ENCODE measurements around the gene RABGAP1L.
A peak's percentile ranks its signal among the peaks of the same experiment; 100 is the strongest.

RABGAP1L gene

DNA sequence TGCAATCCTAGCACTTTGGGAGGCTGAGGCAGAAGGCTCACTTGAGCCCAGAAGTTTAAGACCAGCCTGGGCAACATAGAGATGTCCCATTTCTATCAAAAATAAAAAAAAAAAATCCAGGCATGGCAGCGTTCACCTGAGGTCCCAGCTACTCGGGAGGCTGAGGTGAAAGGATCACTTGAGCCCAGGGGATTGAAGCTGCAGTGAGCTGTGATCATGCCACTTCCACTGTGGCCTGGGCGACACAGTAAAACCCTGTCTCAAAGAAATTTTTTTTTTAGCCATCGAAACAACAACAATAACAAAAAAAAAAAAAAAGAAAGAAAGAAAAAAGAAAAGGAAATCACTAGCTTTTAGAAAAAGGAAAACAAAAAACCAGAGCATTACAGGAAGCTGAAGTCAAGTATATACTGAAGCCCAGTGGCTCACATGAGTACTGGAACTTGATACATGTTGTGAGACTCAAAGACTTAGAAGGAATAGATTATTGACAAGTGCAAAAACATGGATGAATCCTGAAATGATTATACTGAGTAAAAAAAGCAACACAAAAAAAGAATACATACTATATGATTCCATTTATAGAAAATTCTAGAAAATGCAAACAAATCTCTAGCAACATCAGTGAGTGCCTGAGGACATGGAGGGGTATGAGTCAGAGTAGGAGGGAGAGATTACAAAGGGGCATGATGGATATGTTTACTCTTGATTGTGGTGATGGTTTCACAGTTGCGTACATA lies 6.1 kb upstream of the RABGAP1L start:
- Histone ChIP-seq H3K9me3 (ENCODE audit: control extremely low read depth in 1 of 5, control insufficient read depth in 4 of 5, insufficient read depth in 2 of 5, low read depth in 1 of 5, low read length in 4 of 5) (peaks cover 0 to 3% (median 0%) of the 10 kb centered on the region in 5 experiments), H3K27me3 (replicated peaks in 2 of 5; ENCODE audit: control insufficient read depth in 4 of 5, insufficient read depth in 5 of 5, low read length in 4 of 5) (no peaks in the 10 kb centered on the region), H3K4me3 (ENCODE audit: control insufficient read depth in 1 of 7, extremely low read depth in 1 of 7, insufficient read depth in 4 of 7, low read depth in 2 of 7, low read length in 6 of 7) (no peak overlapping the region), H3K36me3 (ENCODE audit: control insufficient read depth in 4 of 4, insufficient read depth in 4 of 4, low read length in 3 of 4) (no peaks in the 10 kb centered on the region), H3K27ac (ENCODE audit: insufficient read depth in 1 of 2, low read depth in 1 of 2, low read length in 2 of 2, poor library complexity in 1 of 2, severe bottlenecking in 2 of 2) (no peak overlapping the region), H3K4me1 (ENCODE audit: control extremely low read depth in 1 of 4, control insufficient read depth in 4 of 4, insufficient read depth in 4 of 4, low read length in 3 of 4) (peaks cover 0 to 6% (median 2%) of the 10 kb centered on the region in 4 experiments)
- ChIA-PET POLR2A (interaction anchor here (0.6 kb wide), 1 partner anchor 1512 kb away, joined by 5 read pairs; no protein-coding TSS in a partner anchor), CTCF (interaction anchor here (0.6 to 1.1 kb wide), 3 partner anchors 20 to 283 kb away, joined by 3 to 4 read pairs (median 4); no protein-coding TSS in a partner anchor)
- WGBS (ENCODE audit: insufficient coverage), result no CpG with 5 or more reads among the region's 5 CpGs
- no peak for DNase-seq

DNA sequence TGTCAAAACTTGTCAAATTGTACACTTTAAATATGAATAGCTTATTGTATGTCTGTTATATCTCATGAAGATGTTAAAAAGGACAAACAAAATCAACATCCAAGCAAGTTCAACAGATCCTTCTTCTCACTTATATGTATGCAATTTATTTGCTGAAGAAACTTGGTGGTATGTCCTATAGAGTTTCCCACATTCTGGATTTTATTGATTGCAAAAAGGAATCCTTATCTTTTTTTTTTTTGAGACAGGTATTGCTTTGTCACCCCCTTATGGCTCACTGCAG lies 5.6 kb upstream of the RABGAP1L start:
- CTCF ChIA-PET, result interaction anchor here (0.6 kb wide), 1 partner anchor 78 kb away, joined by 3 read pairs; no protein-coding TSS in a partner anchor
- H3K4me3 ChIP-seq (ENCODE audit: control insufficient read depth in 1 of 7, extremely low read depth in 1 of 7, insufficient read depth in 4 of 7, low read depth in 2 of 7, low read length in 6 of 7), result no peak overlapping the region
- peaks cover 0 to 11% (median 5%) of the 10 kb centered on the region in 4 experiments for H3K4me1 ChIP-seq (ENCODE audit: control extremely low read depth in 1 of 4, control insufficient read depth in 4 of 4, insufficient read depth in 4 of 4, low read length in 3 of 4)

DNA sequence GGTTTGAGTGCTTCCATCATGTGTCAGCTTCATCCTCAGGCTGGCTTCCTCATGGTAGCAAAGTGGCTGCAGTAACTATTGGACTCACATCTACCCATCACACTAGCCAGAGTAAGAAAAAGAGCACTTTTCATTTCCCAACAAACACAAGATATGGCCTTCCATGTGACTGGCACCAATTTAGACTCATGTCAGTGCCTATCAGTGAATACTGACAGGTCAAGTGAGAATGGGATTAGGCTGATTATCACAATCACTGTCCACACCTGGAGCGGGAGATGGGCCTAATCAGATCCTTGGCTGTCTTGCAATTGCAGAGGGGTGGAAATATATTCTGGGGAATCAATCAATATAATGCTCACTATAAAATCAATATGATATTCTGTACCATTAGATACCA lies 2.9 kb upstream of the RABGAP1L start:
- H3K4me1 ChIP-seq (ENCODE audit: control extremely low read depth in 1 of 4, control insufficient read depth in 4 of 4, insufficient read depth in 4 of 4, low read length in 3 of 4), result peaks cover 2 to 21% (median 13%) of the 10 kb centered on the region in 4 experiments
- H3K9me3 ChIP-seq (ENCODE audit: control extremely low read depth in 1 of 5, control insufficient read depth in 4 of 5, insufficient read depth in 2 of 5, low read depth in 1 of 5, low read length in 4 of 5), result no peaks in the 10 kb centered on the region
- H3K27me3 ChIP-seq (replicated peaks in 2 of 5; ENCODE audit: control insufficient read depth in 4 of 5, insufficient read depth in 5 of 5, low read length in 4 of 5), result no peaks in the 10 kb centered on the region
- CTCF ChIA-PET, result interaction anchor here (0.5 kb wide), 1 partner anchor 259 kb away, joined by 3 read pairs; no protein-coding TSS in a partner anchor
- no peak overlapping the region for H3K4me3 ChIP-seq (ENCODE audit: control insufficient read depth in 1 of 7, extremely low read depth in 1 of 7, insufficient read depth in 4 of 7, low read depth in 2 of 7, low read length in 6 of 7)
- no peak overlapping the region for H3K27ac ChIP-seq (ENCODE audit: insufficient read depth in 1 of 2, low read depth in 1 of 2, low read length in 2 of 2, poor library complexity in 1 of 2, severe bottlenecking in 2 of 2)
- WGBS (ENCODE audit: insufficient coverage), result no CpG with 5 or more reads among the region's 1 CpG
- no peaks in the 10 kb centered on the region for H3K36me3 ChIP-seq (ENCODE audit: control insufficient read depth in 4 of 4, insufficient read depth in 4 of 4, low read length in 3 of 4)
- DNase-seq, result no peak
- POLR2A ChIA-PET, result no interaction called here

More for the DNA sequence above, 5.6 kb upstream of the RABGAP1L start:
- Histone ChIP-seq H3K27me3 (replicated peaks in 2 of 5; ENCODE audit: control insufficient read depth in 4 of 5, insufficient read depth in 5 of 5, low read length in 4 of 5) (no peaks in the 10 kb centered on the region), H3K27ac (ENCODE audit: insufficient read depth in 1 of 2, low read depth in 1 of 2, low read length in 2 of 2, poor library complexity in 1 of 2, severe bottlenecking in 2 of 2) (no peak overlapping the region), H3K36me3 (ENCODE audit: control insufficient read depth in 4 of 4, insufficient read depth in 4 of 4, low read length in 3 of 4) (no peaks in the 10 kb centered on the region), H3K9me3 (ENCODE audit: control extremely low read depth in 1 of 5, control insufficient read depth in 4 of 5, insufficient read depth in 2 of 5, low read depth in 1 of 5, low read length in 4 of 5) (peaks cover 0 to 3% (median 0%) of the 10 kb centered on the region in 5 experiments)
- POLR2A ChIA-PET, result no interaction called here
- DNase-seq, result no peak

DNA sequence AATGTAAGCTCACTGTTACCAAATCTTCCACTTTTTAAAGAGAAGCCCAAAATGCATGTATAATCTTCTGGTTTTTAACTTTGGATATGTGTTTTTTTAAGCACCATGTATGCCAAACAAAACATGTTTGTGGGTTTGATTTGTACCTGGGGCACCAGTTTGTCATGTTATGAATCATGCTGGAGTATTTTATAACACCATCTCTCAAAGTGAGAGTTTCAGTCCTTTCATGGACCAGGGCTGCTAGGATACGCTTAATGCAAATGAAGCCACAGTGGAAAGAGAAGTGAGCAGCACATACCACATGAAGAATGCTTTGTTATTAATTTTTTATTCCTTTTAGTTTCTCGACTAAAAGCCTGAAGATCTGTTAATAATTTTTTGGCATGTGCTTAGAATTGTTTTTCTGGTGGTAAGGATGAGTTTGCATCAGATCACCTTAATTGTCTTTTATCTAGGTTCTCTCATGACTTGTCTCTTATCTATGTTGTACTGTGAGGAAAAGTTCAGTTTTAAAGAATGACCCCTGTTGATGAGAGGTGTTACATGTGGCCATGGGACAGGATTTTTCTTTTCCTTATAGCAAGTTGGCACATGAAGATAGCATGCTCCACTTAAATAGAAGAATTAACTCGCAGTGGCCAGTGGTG lies 2.0 kb upstream of the RABGAP1L start:
- whole genome bisulfite sequencing (ENCODE audit: insufficient coverage), result 89% methylated on average over 1 of the region's 3 CpGs
- POLR2A ChIA-PET, result no interaction called here

DNA sequence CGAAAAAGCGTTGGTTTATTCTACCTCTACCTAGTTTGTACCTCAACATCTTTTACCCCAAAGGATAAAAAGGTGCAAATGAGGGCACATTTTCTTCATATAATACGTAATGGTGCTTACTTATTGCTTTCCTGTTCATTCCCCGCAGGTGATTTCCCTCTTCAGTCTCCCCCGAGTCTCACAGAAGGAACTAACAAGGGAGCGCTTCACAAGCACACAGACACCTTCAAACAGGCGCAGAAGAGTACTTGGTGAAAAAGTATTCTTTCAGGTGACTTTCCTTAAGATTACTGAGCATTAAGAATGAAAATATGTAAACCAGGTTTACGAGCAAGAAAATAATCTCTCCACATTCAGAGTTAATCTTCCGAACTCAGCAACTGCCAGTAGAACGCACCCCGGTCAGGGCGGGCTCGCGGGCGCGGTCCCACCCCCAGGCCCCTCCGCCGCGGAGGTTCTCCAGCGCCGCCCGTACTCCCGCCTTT lies 511 bp upstream of the RABGAP1L start:
- Histone ChIP-seq H3K9me3 (ENCODE audit: control extremely low read depth in 1 of 5, control insufficient read depth in 4 of 5, insufficient read depth in 2 of 5, low read depth in 1 of 5, low read length in 4 of 5) (no peaks in the 10 kb centered on the region), H3K4me3 (ENCODE audit: control insufficient read depth in 1 of 7, extremely low read depth in 1 of 7, insufficient read depth in 4 of 7, low read depth in 2 of 7, low read length in 6 of 7) (peak overlapping the region; percentile 83 to 95 (median 93)), H3K36me3 (ENCODE audit: control insufficient read depth in 4 of 4, insufficient read depth in 4 of 4, low read length in 3 of 4) (no peaks in the 10 kb centered on the region), H3K27me3 (replicated peaks in 2 of 5; ENCODE audit: control insufficient read depth in 4 of 5, insufficient read depth in 5 of 5, low read length in 4 of 5) (no peaks in the 10 kb centered on the region), H3K27ac (ENCODE audit: insufficient read depth in 1 of 2, low read depth in 1 of 2, low read length in 2 of 2, poor library complexity in 1 of 2, severe bottlenecking in 2 of 2) (peak overlapping the region; percentile 70 to 89), H3K4me1 (ENCODE audit: control extremely low read depth in 1 of 4, control insufficient read depth in 4 of 4, insufficient read depth in 4 of 4, low read length in 3 of 4) (peaks cover 2 to 21% (median 13%) of the 10 kb centered on the region in 4 experiments)
- ChIA-PET CTCF (no interaction called here), POLR2A (no interaction called here)
- DNase-seq, result no peak
- under 1% methylated on average over 17 of the region's 23 CpGs for WGBS (ENCODE audit: insufficient coverage)

More for the DNA sequence above, 2.0 kb upstream of the RABGAP1L start:
- CTCF ChIA-PET, result no interaction called here
- H3K4me3 ChIP-seq (ENCODE audit: control insufficient read depth in 1 of 7, extremely low read depth in 1 of 7, insufficient read depth in 4 of 7, low read depth in 2 of 7, low read length in 6 of 7), result no peak overlapping the region
- peaks cover 2 to 21% (median 13%) of the 10 kb centered on the region in 4 experiments for H3K4me1 ChIP-seq (ENCODE audit: control extremely low read depth in 1 of 4, control insufficient read depth in 4 of 4, insufficient read depth in 4 of 4, low read length in 3 of 4)
- no peaks in the 10 kb centered on the region for H3K36me3 ChIP-seq (ENCODE audit: control insufficient read depth in 4 of 4, insufficient read depth in 4 of 4, low read length in 3 of 4)
- DNase-seq, result no peak
- H3K27me3 ChIP-seq (replicated peaks in 2 of 5; ENCODE audit: control insufficient read depth in 4 of 5, insufficient read depth in 5 of 5, low read length in 4 of 5), result no peaks in the 10 kb centered on the region
- H3K27ac ChIP-seq (ENCODE audit: insufficient read depth in 1 of 2, low read depth in 1 of 2, low read length in 2 of 2, poor library complexity in 1 of 2, severe bottlenecking in 2 of 2), result no peak overlapping the region
- H3K9me3 ChIP-seq (ENCODE audit: control extremely low read depth in 1 of 5, control insufficient read depth in 4 of 5, insufficient read depth in 2 of 5, low read depth in 1 of 5, low read length in 4 of 5), result no peaks in the 10 kb centered on the region

DNA sequence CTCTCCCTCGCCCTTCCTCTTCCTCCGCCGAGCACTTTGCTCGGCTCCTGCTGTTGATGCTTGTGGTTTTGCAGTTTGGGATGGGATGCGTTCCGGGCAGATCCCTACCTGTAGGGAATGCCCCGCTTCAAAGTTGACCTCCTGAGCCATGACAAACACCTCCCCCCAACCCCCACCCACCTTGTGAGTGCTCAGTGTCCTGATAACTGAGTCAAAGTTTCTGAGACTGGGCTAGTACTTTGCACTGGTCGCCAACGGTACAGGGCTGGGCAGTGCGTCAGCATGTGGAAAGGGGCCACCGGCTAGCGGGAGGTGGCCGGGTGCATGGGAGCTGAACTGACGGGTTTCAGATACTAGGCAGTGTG lies 771 bp downstream of the RABGAP1L start:
- POLR2A ChIA-PET, result no interaction called here
- Histone ChIP-seq H3K9me3 (ENCODE audit: control extremely low read depth in 1 of 5, control insufficient read depth in 4 of 5, insufficient read depth in 2 of 5, low read depth in 1 of 5, low read length in 4 of 5) (no peaks in the 10 kb centered on the region), H3K27ac (ENCODE audit: insufficient read depth in 1 of 2, low read depth in 1 of 2, low read length in 2 of 2, poor library complexity in 1 of 2, severe bottlenecking in 2 of 2) (peak overlapping the region in 1 of 2 experiments; percentile 89), H3K27me3 (replicated peaks in 2 of 5; ENCODE audit: control insufficient read depth in 4 of 5, insufficient read depth in 5 of 5, low read length in 4 of 5) (no peaks in the 10 kb centered on the region), H3K36me3 (ENCODE audit: control insufficient read depth in 4 of 4, insufficient read depth in 4 of 4, low read length in 3 of 4) (no peaks in the 10 kb centered on the region), H3K4me3 (ENCODE audit: control insufficient read depth in 1 of 7, extremely low read depth in 1 of 7, insufficient read depth in 4 of 7, low read depth in 2 of 7, low read length in 6 of 7) (peak overlapping the region; percentile 83 to 95 (median 93)), H3K4me1 (ENCODE audit: control extremely low read depth in 1 of 4, control insufficient read depth in 4 of 4, insufficient read depth in 4 of 4, low read length in 3 of 4) (peaks cover 2 to 21% (median 13%) of the 10 kb centered on the region in 4 experiments)
- WGBS (ENCODE audit: insufficient coverage), result 5% methylated on average over 7 of the region's 14 CpGs
- peak in 1 of 3 donors; percentile 42 for DNase-seq
- CTCF ChIA-PET, result no interaction called here

DNA sequence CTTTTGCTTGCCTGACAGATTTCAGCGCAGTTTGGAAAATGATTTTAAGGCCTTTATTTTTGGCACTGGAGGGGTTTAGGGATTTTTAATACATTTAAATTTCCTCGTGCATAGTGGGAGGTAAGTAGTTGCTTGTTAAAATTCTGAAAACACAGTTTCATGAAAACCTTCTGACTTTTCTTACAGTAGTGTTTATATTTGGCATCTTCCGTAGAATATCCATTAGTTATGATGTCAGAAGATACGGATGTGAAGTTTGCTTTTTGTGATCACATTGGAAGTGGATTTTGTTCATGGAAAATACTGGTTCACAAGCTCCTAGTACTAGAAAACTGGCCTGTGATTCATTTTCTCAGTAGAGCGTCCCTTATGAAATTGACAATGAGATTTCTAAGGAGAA lies 1.3 kb downstream of the RABGAP1L start:
- ChIA-PET CTCF (no interaction called here), POLR2A (no interaction called here)
- Histone ChIP-seq H3K27ac (ENCODE audit: insufficient read depth in 1 of 2, low read depth in 1 of 2, low read length in 2 of 2, poor library complexity in 1 of 2, severe bottlenecking in 2 of 2) (peak overlapping the region in 1 of 2 experiments; percentile 89), H3K36me3 (ENCODE audit: control insufficient read depth in 4 of 4, insufficient read depth in 4 of 4, low read length in 3 of 4) (no peaks in the 10 kb centered on the region), H3K9me3 (ENCODE audit: control extremely low read depth in 1 of 5, control insufficient read depth in 4 of 5, insufficient read depth in 2 of 5, low read depth in 1 of 5, low read length in 4 of 5) (no peaks in the 10 kb centered on the region), H3K4me1 (ENCODE audit: control extremely low read depth in 1 of 4, control insufficient read depth in 4 of 4, insufficient read depth in 4 of 4, low read length in 3 of 4) (peaks cover 2 to 21% (median 13%) of the 10 kb centered on the region in 4 experiments), H3K4me3 (ENCODE audit: control insufficient read depth in 1 of 7, extremely low read depth in 1 of 7, insufficient read depth in 4 of 7, low read depth in 2 of 7, low read length in 6 of 7) (peak overlapping the region in 6 of 7 experiments; percentile 84 to 95 (median 94)), H3K27me3 (replicated peaks in 2 of 5; ENCODE audit: control insufficient read depth in 4 of 5, insufficient read depth in 5 of 5, low read length in 4 of 5) (no peaks in the 10 kb centered on the region)
- 100% methylated on average over 2 of the region's 5 CpGs for WGBS (ENCODE audit: insufficient coverage)
- no peak for DNase-seq
